ENCODE results near the gene ALKAL2. TPM values are rescaled to one million over a fixed set of nuclear protein-coding genes. Genes with fewer than 3 reads are reported as not detected.

The ALKAL2 gene
- total and polyA plus RNA-seq, 2 donors (not counting 3 experiments of a cell fraction or from before 2014, with no cell fraction given), result not detected

DNA sequence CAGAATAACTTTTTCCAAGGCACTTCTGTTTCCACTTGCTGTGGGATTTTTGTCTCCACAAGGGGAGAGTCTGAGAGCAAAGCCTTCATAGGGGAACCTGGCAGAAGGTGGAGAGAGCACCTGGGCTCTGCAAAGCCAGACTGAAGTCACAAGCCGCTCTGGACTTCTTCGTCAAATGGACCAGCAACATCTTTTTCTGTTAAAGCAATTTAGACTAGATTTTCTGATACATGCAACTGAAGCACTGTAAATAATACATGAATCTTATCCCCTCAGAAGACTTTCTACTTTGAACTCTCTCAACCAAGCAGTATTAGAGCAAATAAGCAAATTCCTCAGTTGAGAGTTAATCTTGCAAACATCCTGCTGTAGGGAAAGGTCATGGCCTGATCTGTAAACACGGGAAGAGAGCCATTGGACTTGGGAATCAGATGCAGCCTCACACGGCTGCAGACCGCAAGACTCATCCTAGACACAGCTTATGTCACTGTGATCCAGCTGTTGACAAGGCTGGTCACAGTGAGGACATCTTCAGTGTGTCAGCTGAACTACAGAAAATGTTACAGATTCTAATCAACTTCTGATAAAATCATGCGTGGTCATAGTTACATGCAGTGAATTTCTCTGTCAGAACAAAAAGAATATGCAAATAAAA is 27.3 kb downstream of the ALKAL2 start:
- no peak for DNase-seq (ENCODE audit: low read depth, low spot score)
- Histone ChIP-seq H3K79me2 (ENCODE audit: control insufficient read depth, insufficient read depth, low read length) (peaks cover 6% of the 10 kb centered on the region), H3K27me3 (ENCODE audit: control insufficient read depth in 2 of 2, insufficient read depth in 2 of 2, low read length in 2 of 2) (no peaks in the 10 kb centered on the region), H3K9me3 (replicated peaks; ENCODE audit: control insufficient read depth, insufficient read depth, low read length) (no peaks in the 10 kb centered on the region), H3K9ac (replicated peaks; ENCODE audit: extremely low read depth, insufficient read depth, low read length) (no peak overlapping the region), H3K4me1 (ENCODE audit: control insufficient read depth, extremely low read depth, insufficient read depth, low read length) (peaks cover 9% of the 10 kb centered on the region), H4K20me1 (replicated peaks; ENCODE audit: control insufficient read depth, extremely low read depth, insufficient read depth, low read length) (peaks cover 2% of the 10 kb centered on the region), H3K4me3 (replicated peaks in 1 of 3; ENCODE audit: insufficient read depth in 1 of 3, low read depth in 1 of 3, low read length in 3 of 3) (no peak overlapping the region), H2AFZ (ENCODE audit: low read depth, low read length) (no peak overlapping the region), H3K36me3 (ENCODE audit: control insufficient read depth in 2 of 2, extremely low read depth in 1 of 2, insufficient read depth in 2 of 2, low read length in 2 of 2) (no peaks in the 10 kb centered on the region), H3K9me1 (replicated peaks; ENCODE audit: control insufficient read depth, extremely low read depth, insufficient read depth, low read length) (no peaks in the 10 kb centered on the region), H3K27ac (ENCODE audit: insufficient read depth, low read depth, low read length) (no peak overlapping the region), H3K4me2 (ENCODE audit: insufficient read depth, low read length) (no peak overlapping the region)
- intact Hi-C loops (cut with micrococcal nuclease), result loop anchor here (5.0 kb wide), 1 partner anchor 1367 kb away; no protein-coding TSS in a partner anchor
- ChIA-PET POLR2A (no interaction called here), CTCF (interaction anchor here (1.2 to 1.4 kb wide), 2 partner anchors 14 kb away, joined by 3 read pairs; no protein-coding TSS in a partner anchor)
- no peak for FAIRE-seq
- BruUV-seq (replicated peaks), result no TSS peak
- TF ChIP-seq EZH2 (IDR thresholded peaks at IDR 0.05; ENCODE audit: borderline replicate concordance, low read depth, low read length, severe bottlenecking) (no peak), MYC (IDR thresholded peaks at IDR 0.05; ENCODE audit: low read depth, low read length) (no peak), JUN (IDR thresholded peaks at IDR 0.05; ENCODE audit: borderline replicate concordance, insufficient read depth, insufficient read length, low read depth) (no peak), FOS (IDR thresholded peaks at IDR 0.05; ENCODE audit: borderline replicate concordance, insufficient read depth, low read length) (no peak), POLR2A (IDR thresholded peaks at IDR 0.05; ENCODE audit: low read depth, low read length) (no peak), POLR2AphosphoS5 (IDR thresholded peaks at IDR 0.05; ENCODE audit: insufficient read depth, low read depth, low read length) (no peak), GATA2 (IDR thresholded peaks at IDR 0.05; ENCODE audit: insufficient read depth, insufficient read length, low read depth, low read length) (no peak)
- TF ChIP-seq, protein P1, sequence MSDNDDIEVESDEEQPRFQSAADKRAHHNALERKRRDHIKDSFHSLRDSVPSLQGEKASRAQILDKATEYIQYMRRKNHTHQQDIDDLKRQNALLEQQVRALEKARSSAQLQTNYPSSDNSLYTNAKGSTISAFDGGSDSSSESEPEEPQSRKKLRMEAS (IDR thresholded peaks at IDR 0.05; ENCODE audit: insufficient read depth, insufficient read length), result no peak
- TF ChIP-seq, protein P2, sequence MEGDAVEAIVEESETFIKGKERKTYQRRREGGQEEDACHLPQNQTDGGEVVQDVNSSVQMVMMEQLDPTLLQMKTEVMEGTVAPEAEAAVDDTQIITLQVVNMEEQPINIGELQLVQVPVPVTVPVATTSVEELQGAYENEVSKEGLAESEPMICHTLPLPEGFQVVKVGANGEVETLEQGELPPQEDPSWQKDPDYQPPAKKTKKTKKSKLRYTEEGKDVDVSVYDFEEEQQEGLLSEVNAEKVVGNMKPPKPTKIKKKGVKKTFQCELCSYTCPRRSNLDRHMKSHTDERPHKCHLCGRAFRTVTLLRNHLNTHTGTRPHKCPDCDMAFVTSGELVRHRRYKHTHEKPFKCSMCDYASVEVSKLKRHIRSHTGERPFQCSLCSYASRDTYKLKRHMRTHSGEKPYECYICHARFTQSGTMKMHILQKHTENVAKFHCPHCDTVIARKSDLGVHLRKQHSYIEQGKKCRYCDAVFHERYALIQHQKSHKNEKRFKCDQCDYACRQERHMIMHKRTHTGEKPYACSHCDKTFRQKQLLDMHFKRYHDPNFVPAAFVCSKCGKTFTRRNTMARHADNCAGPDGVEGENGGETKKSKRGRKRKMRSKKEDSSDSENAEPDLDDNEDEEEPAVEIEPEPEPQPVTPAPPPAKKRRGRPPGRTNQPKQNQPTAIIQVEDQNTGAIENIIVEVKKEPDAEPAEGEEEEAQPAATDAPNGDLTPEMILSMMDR (IDR thresholded peaks at IDR 0.05; ENCODE audit: extremely low read depth in 1 of 2, insufficient read depth in 1 of 2, low read depth in 1 of 2, low read length in 2 of 2), result no peak
- dilution Hi-C loops (cut with MboI; ENCODE audit: extremely low pct_ligation_motif_present, low sequenced_read_pairs), result no loop called here
